Activated naive CD4-positive, alpha-beta T cell (primary cell): Measurements from ENCODE around the gene GLRA1.
"Not testable (repeated sequence)": the region's sequence is repeated elsewhere in the genome, so short reads cannot be mapped to it uniquely, and the experiment has no call there.

ENCODE experiments used
- DNase-seq, 4 experiments: peaks; one replicate each; lab custom pipeline; 2025; lab: John Stamatoyannopoulos, UW

The GLRA1 gene

DNA sequence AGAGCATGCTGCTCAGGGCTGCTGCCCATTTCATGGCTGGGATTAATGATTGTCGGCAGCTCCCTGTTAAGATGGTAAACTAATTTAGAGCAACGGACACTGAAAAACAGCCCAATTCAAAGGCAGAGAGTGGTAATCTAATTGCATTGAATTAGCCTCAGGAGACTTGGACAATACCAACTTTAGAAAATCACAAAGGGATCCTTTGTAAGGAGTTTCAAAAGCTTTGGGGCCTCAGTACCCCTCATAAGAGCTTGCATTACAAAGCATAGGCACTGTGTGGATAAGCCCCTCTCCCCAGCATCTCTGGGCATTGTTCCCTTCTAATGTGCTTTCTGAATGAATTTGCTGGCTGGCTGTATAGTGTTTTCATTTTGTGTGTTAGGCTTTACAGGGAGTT, 6.7 kb downstream of the GLRA1 start:
- DNase-seq, result no peak

DNA sequence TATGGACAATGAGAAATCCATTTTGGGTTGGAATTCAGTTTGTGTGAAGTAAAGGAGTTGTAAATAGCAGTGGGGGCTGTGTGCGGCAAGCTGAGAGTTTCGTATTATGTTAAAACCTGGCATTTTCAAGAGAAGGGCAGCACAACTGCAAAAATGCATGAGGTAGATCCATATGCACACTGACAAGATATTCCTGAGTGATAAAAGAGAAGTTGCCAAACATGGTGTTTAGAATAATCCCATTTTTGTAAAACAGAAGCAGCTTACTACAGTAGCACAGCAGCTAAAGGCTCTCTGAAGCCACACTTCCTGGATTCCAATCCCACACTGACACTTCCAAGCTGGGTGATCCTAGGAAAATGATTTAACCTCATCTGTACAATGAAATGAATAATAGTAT, 11.2 kb downstream of the GLRA1 start:
- DNase-seq, result no peak

GRCh38 chr5:151912360-151912759, 12.3 kb downstream of the GLRA1 start:
- no peak for DNase-seq

DNA sequence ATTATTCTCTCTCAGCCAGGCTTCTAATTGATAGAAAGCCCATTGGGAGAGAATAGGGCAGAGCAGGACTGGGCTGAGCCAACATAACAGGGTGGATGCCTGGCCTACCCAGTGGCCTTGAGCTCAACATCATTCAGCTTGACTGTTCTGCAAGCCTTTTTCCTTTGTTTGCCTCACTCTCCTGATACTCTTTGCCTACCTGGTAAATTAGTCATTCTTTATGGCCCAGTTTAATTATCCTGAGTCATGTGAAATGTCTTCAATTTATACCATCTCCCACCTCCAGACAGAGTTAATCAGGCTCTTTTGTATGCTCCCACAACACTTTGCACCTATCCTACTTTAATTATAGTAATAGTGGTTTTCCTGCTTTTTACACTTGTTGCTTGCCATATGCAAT, 13.6 kb downstream of the GLRA1 start:
- DNase-seq, result no peak

DNA sequence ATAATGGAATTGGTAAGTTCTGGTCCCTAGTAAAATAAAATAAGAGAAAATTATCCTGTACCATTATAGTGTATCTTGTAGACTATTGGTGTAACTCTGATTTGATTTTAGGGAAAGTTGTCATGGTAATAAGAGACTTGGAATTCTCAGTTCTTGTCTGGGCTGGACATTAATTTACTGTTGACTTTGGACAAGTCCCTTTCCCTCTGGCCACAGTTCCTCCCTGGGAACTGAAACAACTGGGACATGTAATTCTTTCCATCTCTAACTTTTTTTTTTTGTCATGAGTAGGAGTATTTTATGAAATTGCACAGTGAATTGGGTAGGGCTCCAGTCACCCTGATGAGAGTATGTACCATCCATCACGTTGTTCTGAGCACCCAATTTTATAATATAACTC, 15.0 kb downstream of the GLRA1 start:
- DNase-seq, result no peak

DNA sequence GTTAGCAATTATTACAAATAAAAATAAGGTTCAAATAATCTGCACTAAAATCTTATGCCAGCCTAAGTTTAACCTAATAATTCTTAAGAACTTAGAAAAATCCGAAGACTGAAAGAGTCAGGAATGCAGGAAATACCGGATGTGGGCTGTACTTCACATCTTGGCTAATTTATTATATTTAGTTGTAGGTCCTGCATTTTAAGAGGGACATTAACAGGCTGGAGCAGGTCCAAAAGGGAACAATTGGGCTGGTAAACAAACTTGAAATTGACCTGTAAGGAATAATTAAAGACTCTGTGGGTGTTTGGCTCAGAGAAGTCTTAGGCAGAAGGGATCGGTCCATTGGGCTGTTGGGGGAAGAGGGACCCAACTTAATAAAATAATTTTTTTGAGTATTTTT, 18.4 kb downstream of the GLRA1 start:
- no peak for DNase-seq

- DNase-seq, result no peak
Measured at GRCh38 chr5:151905557-151905961, 19.1 kb downstream of the GLRA1 start.

GRCh38 chr5:151904909-151905308, 19.7 kb downstream of the GLRA1 start:
- DNase-seq, result no peak

DNA sequence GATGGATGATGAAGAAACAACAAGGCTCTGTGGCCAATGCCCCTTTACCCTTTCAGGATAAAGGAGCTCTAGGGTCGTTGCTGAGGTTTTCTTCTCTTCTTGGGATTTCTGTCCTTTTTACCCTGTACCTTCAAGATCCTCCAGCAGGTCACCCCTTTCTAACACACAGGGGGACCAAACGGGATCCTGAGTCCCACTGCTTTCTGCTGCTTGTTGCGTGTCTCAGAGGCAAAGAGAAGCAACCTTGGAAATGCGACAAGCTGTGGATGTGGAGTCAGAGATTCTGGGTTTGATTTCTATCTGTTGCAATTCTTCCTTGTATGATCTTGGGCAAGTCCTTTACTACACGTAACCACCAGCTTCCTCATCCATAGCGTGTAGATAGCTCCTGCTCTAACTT, 20.5 kb downstream of the GLRA1 start:
- DNase-seq, result no peak

DNA sequence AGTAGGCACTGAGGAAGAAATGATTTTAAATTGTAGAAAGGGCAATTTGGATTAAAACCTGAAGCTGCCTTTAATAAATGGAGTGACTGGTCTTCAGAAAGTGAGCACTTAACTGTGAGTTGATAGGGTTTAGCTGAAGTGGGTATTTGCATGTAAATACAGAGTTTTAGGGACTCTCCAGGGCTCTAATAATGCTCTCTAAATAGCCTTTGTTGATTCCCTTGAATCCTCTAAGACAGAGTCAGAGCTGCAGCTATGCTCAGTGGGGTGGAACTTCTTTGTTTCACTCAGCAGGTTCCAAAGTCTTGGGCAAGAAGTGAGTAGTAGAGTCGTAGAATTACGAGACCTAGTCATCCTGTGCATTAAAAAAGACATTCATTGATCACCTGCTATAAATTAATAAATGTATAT, 21.4 kb downstream of the GLRA1 start:
- no peak for DNase-seq

- DNase-seq, result no peak
Measured at GRCh38 chr5:151902215-151902614, 22.4 kb downstream of the GLRA1 start.

DNA sequence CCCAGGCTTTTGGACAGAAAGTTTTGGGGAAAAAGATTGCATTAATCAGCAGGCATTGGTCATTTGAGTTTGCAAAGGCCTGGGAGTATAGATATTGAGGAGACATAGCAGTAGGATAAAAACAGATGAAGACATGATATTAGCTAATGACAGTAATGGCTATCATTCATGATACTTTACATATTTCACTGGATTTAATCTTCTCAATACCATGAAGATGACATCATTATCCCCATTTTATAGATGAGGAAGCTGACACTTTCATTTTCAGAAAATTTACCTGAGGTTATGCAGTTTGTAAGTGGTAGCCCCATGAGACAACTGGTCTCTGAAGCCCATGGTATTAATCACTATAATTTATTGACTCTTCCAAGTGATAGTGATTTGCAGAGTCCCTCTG, 23.0 kb downstream of the GLRA1 start:
- no peak for DNase-seq

DNA sequence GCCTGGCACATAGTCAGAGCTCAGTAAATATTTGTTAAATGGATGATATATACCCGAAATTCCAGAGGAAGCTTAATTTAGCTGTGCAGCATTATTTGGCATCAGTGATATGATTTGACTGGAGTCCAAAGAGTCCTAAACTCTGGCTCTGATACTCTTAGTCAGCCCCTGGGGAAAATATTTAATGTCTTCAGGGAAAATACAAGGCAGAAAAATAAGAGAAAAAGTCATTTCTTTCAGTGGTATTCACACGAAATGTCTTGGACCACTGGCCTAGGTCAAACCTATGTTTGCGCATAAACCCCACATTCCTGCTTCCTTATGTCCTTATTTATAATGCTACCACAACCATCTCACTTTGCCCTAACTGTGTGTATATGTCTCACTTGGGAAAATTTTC, 23.8 kb downstream of the GLRA1 start:
- no peak for DNase-seq

DNA sequence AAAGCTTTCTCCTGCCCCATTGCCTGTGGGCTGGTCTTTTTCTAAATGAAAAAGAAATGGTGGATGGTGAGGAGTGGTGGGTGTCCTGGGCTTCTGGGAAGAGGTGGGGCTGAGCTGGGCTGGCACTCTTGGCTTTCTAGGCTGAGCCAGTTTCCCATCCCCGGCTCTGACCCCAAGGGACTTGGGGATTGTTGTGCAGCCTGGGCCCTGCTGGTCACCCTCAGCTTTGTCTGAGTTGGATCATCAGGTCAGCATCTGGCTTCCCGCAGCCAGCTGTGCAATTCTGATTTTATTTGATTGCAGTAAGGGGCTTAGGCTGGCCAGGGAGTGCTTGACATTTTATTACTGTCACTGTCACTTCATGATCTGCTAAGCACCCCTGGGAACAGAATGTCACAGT, 25.3 kb downstream of the GLRA1 start:
- DNase-seq, result no peak

- DNase-seq, result no peak
Measured at GRCh38 chr5:151897896-151898295, 26.8 kb downstream of the GLRA1 start.

GRCh38 chr5:151897020-151897552, 27.6 kb downstream of the GLRA1 start:
- DNase-seq, result no peak

DNA sequence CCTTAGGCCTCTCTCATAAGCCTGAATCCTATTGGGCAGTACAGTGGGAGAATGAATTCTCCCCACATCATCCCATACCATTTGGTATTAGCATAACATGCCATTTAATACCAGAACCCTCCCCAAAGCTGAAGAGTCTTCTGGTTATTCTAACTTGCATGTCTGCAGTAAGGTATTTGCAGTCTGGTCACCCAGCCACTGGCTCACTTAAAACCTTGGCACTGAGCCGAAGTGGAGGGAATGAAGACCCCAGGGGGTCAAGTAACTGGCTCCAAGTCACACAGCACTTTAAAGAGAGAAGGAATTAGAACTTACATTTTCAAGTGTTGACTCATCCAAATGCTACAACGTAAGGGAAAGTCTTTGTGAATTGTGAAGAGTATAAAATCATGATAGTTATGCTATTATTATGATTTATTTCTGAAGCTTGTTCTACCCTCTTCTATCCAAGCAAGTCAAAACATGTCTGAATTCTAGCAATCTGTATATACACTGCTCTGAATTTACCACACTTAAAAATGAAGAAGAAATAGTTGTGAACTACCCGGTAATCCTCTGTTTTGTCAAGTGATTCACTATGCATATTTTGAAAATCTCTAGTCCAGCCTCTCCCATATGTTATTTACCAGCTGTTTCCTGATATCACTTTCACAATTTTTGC, 28.5 kb downstream of the GLRA1 start:
- DNase-seq, result no peak

DNA sequence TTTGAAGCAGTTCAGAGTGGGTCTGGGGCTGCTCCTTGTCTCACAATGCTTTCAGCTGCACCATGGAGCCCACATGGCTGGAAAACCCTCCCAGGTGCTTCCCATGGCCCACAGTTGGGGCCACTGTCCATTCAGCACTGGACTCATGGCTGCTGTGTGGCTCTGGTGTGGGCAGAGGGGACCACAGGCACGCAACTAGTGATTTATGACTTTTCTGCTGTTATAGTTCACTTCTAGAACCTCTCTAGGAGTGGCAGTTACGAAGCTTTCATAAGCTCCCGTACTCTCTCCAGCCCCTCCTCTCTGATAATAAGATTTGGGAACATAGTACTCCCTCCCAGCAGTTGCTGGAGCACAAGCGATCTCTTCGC, 29.0 kb downstream of the GLRA1 start:
- DNase-seq, result no peak

DNA sequence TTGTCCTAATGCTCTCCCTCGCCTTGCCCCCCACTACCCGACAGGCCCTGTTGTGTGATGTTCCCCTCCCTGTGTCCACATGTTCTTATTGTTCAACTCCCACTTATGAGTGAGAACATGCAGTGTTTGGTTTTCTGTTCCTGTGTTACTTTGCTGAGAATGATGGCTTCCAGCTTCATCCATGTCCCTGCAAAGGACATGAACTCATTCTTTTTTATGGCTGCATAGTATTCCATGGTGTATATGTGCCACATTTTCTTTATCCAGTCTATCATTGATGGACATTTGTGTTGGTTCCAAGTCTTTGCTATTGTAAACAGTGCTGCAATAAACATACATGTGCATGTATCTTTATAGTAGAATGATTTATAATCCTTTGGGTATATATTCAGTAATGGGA, 31.2 kb downstream of the GLRA1 start:
- DNase-seq, result not testable (repeated sequence)

DNA sequence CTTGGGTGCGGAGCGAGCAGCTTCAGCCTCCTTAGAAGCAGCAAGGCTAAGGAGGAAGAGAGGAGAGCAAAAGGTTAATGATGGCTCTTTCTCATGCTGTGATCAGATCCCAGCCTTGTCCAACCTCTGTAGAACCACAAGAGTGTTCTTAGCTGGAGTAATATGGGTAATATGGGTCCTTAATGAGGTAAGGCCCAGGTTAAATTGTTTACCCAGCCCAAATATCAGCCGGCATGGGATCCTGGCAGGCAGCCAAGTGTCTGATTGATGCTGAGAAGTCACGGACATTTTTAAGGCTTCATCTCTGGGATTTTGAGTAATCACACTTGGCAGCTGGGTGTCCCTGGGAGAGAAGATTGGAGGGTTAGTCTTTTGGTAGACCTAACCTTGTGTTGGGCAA, 32.3 kb downstream of the GLRA1 start:
- DNase-seq, result no peak

- no peak for DNase-seq
Measured at GRCh38 chr5:151890299-151890698, 34.4 kb downstream of the GLRA1 start.

DNA sequence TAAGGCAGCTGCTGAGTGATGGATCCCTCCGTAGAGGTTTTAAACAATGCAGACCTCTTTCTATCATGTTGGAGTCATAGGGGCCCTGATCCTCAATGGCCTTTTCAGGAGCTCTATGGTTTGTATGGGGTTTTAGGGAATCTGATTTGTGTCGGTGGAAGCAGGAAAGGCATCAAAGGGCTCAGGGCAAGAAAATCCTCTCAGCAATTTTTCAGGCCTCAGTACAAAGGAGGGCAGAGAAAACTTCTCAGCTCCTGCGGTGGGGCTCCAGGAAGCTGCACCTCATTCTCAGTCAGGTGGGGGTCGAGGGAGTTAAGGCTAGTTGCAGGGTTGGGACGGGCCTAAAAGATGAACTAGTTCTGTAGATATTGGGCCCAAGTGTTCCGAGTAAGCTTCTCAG, 35.0 kb downstream of the GLRA1 start:
- no peak for DNase-seq

DNA sequence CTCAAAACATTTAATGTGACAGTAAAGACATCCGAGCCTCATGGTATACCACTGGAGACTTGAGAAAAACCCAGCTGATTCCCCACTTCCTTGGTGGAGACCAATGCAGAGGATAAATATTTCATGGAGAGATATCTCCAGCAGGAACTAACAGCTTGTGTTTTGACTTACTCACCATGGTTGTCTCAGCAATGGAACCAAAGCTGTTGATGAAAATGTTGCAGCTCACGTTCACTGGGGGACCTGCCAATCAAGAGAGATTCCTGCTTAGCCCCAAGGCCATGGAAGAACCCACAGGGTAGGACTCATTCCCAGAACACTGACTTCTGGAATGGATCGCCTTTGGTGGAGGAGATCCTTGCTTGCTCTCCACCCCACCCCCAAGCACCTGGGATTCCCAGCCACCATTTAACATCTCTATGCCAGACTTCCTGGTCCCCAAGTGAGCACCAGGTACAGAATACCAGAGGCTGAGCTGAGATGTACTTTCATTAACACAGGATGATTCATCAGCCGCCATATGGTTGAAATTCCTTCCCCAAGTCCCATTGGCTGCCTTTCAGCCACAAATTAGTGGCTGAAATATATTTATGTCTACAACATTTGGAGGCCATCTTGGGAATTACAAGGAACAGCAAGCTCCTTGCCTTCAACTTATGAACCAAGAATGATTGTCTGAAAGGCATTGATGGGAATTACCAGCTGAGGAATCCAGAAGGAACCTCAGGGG, 37.9 kb downstream of the GLRA1 start:
- no peak for DNase-seq
